Breast epithelium (tissue), 3 donors: ENCODE measurements around the gene ELANE.

Experiments used
- CTCF ChIP-seq, 3 donors: fragments of 450-650 bp; IDR thresholded peaks; one replicate each; pipeline ENCODE4 v1.5.1; 2016 to 2017; ENCODE audit warnings: antibody characterized with exemption in 3 of 3, mild to moderate bottlenecking in 3 of 3, moderate library complexity in 3 of 3
- POLR2A ChIP-seq: fragments of 450-650 bp; IDR thresholded peaks from one replicate; pipeline ENCODE4 v1.6.1; 2016; ENCODE audit warnings: antibody characterized with exemption, mild to moderate bottlenecking, moderate library complexity

- no peak for TF ChIP-seq CTCF (IDR thresholded peaks at IDR 0.05)
- no peak for TF ChIP-seq POLR2A
Measured at GRCh38 chr19:810077-810855, 41.8 kb upstream of the ELANE start.
